GM18508 (cell line): ENCODE results near the gene LRCH4.
A peak's percentile ranks its signal among the peaks of the same experiment; 100 is the strongest.

ENCODE experiments used
- ATAC-seq: cut with Tn5 transposase; IDR thresholded peaks from one replicate; pipeline ENCODE4 v1.9.1; 2021; ENCODE audit warnings: moderate number of reproducible peaks; ENCODE audit not compliant: insufficient read depth, unreplicated experiment

Gene LRCH4

DNA sequence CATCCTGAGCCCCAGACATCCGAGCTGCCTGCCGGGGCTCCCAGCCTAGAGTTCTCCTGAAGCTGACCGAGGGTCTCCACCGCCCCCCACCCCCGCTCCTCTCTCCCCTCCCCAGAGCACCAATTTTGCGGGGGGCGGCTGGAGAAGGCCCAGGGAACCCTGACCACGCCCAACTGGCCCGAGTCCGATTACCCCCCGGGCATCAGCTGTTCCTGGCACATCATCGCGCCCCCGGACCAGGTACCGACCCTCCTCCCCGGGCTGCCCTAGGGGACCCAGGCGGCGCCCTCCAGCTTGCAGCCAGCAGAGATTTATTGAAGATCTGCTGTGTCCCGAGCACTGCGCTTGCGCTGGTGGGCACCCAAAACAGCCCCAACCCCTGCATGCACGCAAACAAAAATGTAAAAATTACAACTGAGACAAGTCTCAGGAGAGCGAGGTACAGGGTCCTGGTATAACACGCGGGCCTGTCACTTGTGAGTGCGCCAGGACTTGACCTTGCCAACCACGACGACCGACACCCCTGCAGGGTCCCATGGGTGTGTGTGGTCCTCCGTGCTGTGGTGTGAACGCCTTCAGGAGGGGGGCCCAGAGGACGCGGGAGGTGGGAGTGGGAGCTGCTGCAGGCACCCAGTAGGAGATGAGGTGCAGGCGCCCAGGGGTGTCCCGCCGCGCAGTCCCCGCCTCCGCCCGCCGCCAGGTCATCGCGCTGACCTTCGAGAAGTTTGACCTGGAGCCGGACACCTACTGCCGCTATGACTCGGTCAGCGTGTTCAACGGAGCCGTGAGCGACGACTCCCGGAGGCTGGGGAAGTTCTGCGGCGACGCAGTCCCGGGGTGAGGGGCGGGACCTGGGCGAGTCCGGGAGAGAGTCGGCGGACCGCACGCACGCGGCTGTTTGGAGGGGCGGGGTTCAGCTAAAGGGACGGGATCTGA, 19.3 kb upstream of the LRCH4 start:
- no peak for ATAC-seq

DNA sequence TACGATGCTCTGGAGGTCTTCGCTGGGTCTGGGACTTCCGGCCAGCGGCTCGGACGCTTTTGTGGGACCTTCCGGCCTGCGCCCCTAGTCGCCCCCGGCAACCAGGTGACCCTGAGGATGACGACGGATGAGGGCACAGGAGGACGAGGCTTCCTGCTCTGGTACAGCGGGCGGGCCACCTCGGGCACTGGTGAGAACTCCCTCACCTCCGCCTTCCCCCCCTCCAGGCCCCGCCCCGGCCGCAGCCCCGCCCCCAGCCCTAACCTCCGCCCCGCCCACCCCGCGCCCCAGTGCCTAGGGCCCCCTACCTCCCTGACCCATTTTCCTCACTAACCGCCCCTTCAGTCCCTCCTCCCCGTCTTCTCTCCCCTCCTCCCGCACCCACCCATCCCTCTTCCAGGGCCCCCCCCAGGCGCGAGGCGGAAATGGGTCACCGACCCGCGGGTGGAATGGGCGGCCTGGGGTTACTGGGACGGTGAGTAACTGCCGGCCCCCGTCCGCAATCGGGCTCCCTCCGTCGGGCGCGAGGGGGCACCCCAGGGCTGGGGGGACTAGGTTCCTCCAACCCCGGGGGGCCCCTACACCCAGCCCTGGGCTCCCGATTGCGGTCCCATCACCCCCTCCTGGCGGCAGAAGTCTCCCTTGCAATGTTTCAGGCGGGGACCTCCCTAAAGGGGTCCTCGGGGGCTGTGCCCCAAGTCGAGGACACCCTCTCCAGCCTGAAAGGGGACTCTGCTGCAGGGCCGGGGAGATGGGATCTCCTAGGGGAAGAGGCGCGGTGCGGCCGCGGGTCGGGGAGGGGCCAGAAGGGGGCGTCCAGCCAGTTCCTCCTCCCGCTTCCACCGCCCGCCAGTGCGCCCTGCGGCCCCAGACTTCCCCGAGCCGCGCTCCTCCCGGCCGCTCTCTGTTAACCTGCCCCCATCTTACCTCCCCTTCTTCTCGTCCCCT, 18.4 kb upstream of the LRCH4 start:
- ATAC-seq: no peak

- no peak for ATAC-seq
Observed at GRCh38 chr7:100603726-100604027, 17.7 kb upstream of the LRCH4 start.

- ATAC-seq: no peak
Observed at GRCh38 chr7:100602889-100603725, 17.2 kb upstream of the LRCH4 start.

- ATAC-seq: no peak
Observed at GRCh38 chr7:100600730-100601038, 14.8 kb upstream of the LRCH4 start.

GRCh38 chr7:100599911-100600729, 14.2 kb upstream of the LRCH4 start:
- no peak for ATAC-seq

- no peak for ATAC-seq
Observed at GRCh38 chr7:100598425-100598824, 12.5 kb upstream of the LRCH4 start.

DNA sequence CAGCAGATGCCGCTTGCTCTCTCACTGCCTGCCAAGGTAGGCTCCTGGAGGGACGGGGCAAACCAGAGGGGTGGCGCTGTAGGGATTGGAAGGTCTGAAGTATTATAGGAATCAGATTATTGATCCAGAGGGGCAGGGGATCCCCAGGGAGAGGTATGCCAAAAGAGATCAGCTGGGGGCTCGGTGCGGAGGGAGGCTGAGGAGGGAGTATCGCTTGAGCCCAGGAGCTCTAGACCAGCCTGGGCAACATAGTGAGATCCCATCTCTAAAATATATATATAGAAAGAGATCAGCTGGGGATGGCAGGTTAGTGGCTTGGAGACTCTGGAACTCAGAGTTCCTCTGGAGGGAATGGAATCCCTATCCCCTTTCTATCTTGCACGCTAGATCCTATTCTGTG, 9.3 kb upstream of the LRCH4 start:
- no peak for ATAC-seq

GRCh38 chr7:100591596-100591995, 5.7 kb upstream of the LRCH4 start:
- ATAC-seq: no peak

GRCh38 chr7:100590077-100590737, 4.3 kb upstream of the LRCH4 start:
- no peak for ATAC-seq

GRCh38 chr7:100589341-100589947, 3.5 kb upstream of the LRCH4 start:
- no peak for ATAC-seq

- ATAC-seq: no peak
Observed at GRCh38 chr7:100588438-100588837, 2.5 kb upstream of the LRCH4 start.

DNA sequence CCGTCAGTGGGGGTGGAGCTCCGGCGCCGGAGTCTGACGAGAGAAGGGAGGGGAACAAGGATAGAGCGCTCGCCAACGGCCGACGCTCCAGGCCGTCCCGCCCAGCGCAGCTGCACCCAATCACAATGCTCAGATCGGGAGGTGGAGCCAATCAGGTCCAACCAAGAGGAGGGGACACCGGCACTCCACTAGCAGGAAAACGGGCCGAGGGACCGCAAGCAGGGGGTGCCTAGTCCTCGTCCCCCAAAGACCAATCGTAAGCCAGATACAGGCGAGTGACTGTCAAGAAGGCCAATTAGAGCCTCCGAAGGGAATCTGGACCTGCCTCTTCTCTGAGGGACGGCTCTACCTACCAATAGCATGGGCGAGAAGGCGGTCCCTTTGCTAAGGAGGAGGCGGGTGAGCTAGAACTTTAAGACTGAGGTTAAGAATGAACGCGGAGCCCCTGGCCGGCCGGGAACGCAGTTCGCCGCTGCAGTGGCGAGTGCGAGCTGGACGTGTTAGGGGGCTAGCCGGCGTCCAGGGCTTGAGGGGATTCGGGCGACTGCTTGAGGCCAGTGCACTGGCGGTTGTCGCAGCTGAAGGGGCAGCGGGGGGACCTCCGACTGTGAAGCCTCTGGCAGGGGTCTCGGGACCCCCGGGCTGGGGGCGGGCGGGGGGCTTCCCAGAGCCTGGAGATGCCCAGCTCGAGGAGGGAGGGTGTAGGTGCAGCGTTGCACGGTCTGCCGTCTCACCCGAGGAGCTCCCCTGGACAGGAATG, 517 bp upstream of the LRCH4 start, which contains the start of gene FBXO24:
Gene FBXO24, plus strand, starts transcription at position 63 of the 760 bp plus-strand sequence. Its CDS starts 298 bp downstream, at position 361.
- ATAC-seq: peak; percentile 79

DNA sequence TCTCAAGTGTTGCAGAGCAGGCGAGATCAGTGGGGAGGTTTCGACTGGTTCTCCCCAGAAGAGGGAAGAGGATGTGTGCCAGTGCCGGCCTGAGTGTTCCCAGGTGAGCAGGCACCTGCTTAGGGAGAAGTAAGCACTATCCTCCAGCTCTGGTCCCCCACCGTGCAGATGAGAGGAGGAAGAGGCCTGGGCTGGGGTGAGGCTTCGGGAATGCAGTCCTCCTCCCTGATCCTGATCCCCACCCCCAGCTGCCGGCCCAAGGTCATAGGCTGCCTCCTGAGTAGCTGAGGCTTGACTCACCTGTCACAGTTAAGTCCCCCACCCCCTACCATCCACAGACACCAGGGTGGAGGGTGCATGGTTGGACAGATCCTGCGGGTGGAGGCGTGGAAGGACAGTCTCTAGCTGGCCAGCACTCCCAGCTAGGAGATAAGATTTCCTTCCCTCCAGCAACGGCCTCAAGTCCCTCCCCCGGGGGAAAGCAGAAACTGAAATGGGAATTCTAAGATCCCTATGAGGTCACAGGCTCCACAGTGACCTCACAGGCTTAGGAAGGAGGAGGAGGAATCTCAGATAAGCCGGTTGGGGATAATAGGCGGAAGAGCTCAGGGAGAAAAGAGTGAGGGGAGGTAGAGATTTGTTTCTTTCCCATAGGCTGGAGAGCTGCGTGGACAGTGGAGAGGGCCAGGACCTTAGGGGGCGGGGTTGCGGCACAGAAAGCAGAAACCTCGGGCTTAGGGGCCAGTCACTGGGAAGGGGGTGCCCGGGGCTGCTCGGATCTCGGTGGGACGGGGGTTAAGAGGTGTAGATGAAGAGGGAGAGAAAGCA, 1.0 kb downstream of the LRCH4 start:
- no peak for ATAC-seq

DNA sequence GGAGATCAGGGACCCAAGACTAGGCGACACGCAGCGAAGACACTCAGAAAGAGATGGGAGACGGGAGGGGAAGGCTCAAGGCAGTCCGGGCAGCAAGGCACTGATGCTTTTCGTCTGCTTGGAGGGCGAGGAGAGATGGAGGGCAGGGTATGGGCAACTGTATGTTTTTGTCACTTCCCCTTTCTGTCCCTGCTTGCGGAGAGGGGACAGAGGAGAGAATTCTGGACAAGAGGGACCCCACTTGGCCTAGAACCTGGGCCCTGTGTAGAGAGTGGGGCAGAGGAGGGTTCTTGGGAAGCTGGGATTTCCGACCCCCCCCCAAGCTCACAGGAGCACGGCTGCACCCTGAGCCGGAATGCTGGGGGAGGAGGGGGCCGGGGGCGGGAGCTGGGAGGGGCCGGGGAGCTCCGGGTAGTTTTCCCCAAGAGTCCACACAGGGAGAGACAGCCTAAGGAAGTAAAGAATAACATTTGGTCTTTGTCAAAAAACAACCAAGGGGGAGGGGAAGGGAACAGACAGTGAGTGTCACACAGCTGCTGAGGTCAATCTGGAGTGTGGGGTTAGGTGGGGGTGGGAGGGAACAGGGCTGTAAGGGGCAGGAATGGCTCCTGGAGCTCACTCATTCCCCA, 1.8 kb downstream of the LRCH4 start:
- ATAC-seq: no peak

GRCh38 chr7:100583132-100584053, 2.5 kb downstream of the LRCH4 start:
- no peak for ATAC-seq
